Muscle of leg (tissue), 11 donors: ENCODE results near the gene PSPN. TPM values are rescaled to one million over a fixed set of nuclear protein-coding genes. Genes with fewer than 3 reads are reported as not detected.
"Not testable (repeated sequence)": the region's sequence is repeated elsewhere in the genome, so short reads cannot be mapped to it uniquely, and the experiment has no call there.

Experiments
- DNase-seq: peaks from one replicate; pipeline ENCODE4 v3.0.0; 2013
- H3K27ac ChIP-seq: one replicate; pipeline ENCODE4 v1.5.1; 2013; ENCODE audit warnings: mild to moderate bottlenecking, low read length, control low read depth
- H3K27me3 ChIP-seq: one replicate; pipeline ENCODE4 v1.6.1; 2013; ENCODE audit warnings: low read length; ENCODE audit not compliant: control insufficient read depth, insufficient read depth
- H3K36me3 ChIP-seq: one replicate; pipeline ENCODE4 v1.6.1; 2013; ENCODE audit warnings: low read length; ENCODE audit not compliant: control insufficient read depth, insufficient read depth
- H3K4me1 ChIP-seq: one replicate; pipeline ENCODE4 v1.6.1; 2013; ENCODE audit warnings: low read length; ENCODE audit not compliant: control insufficient read depth, insufficient read depth
- H3K4me3 ChIP-seq: one replicate; pipeline ENCODE4 v1.5.1; 2013; ENCODE audit warnings: low read length, control low read depth
- H3K9me3 ChIP-seq: replicated peaks from 2 replicates; pipeline ENCODE4 v1.6.1; 2013; ENCODE audit warnings: low read depth, low read length; ENCODE audit not compliant: control insufficient read depth
- WGBS: methylation state at CpG from one replicate; pipeline ENCODE4 v1.1.5; 2013; ENCODE audit warnings: missing lambda C conversion rate; ENCODE audit not compliant: insufficient coverage; 5-methylcytosine and 5-hydroxymethylcytosine counted together
- polyA plus RNA-seq, 8 donors: library from polyadenylated mRNA; unstranded; fragments of 120-200 nt; gene quantifications; one replicate each; pipeline versions ENCODE4 v1.2.1 to v1.2.3, GENCODE V29; 2013; ENCODE audit warnings: inconsistent platforms in 1 of 8, low replicate concordance in 1 of 8; ENCODE audit not compliant: insufficient read length in 8 of 8, insufficient read depth in 1 of 8
- total RNA-seq: library from RNA; stranded (reverse); fragments of 120-200 nt; gene quantifications from one replicate; pipeline ENCODE4 v1.2.4, GENCODE V29; 2013

PSPN gene
- total and polyA plus RNA-seq, 9 donors, result 0.88 to 1.5 (median 1.1) TPM

DNA sequence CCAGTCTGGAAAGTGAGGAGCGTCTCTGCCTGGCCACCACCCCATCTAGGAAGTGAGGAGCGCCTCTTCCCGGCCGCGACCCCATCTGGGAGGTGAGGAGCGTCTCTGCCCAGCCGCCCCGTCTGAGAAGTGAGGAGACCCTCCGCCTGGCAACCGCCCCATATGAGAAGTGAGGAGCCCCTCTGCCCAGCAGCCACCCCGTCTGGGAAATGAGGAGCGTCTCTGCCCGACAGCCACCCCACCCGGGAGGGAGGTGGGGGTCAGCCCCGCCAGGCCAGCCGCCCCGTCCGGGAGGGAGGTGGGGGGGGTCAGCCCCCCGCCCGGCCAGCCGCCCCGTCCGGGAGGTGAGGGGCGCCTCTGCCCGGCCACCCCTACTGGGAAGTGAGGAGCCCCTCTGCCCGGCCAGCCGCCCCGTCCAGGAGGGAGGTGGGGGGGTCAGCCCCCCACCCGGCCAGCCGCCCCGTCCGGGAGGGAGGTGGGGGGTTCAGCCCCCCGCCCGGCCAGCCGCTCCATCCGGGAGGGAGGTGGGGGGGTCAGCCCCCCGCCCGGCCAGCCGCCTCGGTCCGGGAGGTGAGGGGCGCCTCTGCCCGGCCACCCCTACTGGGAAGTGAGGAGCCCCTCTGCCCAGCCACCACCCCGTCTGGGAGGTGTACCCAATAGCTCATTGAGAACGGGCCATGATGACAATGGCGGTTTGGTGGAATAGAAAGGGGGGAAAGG, 20.3 kb downstream of the PSPN start:
- H3K27me3 ChIP-seq, DNase-seq, H3K4me3 ChIP-seq, H3K27ac ChIP-seq, H3K36me3 ChIP-seq, H3K4me1 ChIP-seq, H3K9me3 ChIP-seq: not testable (repeated sequence)
- WGBS, result 93% methylated on average over 8 of the region's 46 CpGs

DNA sequence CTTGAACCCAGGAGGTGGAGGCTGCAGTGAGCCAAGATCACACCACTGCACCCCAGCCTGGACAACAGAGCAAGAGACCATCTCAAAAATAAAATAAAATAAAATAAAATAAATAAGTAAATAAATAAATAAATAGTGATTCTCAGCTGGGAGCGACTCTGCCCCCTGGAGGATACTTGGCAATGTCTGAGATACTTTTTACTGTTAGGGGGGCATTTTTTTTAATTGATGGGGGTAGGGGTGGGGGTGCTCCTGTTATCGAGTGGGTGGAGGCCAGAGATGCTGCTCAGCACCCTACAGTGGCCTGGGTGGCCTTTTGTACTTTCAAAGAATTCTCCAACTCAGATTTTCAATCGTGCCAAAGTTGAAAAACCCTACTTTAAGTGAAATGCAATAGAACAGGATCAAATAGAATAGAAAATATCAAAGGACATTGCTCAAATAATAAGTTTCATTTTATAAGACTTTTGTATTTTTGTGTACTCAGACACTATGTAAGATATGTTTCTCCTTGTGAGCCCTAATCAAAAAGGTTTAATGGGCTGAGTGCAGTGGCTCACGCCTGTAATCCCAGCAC, 21.5 kb downstream of the PSPN start:
- 71% methylated on average over 2 of the region's 4 CpGs for WGBS
- no peaks in the 10 kb centered on the region for H3K36me3 ChIP-seq
- no peaks in the 10 kb centered on the region for H3K27me3 ChIP-seq
- no peaks in the 10 kb centered on the region for H3K9me3 ChIP-seq
- H3K4me1 ChIP-seq, result peaks cover 7% of the 10 kb centered on the region
- H3K4me3 ChIP-seq, result no peak overlapping the region
- no peak for DNase-seq
- no peak overlapping the region for H3K27ac ChIP-seq

DNA sequence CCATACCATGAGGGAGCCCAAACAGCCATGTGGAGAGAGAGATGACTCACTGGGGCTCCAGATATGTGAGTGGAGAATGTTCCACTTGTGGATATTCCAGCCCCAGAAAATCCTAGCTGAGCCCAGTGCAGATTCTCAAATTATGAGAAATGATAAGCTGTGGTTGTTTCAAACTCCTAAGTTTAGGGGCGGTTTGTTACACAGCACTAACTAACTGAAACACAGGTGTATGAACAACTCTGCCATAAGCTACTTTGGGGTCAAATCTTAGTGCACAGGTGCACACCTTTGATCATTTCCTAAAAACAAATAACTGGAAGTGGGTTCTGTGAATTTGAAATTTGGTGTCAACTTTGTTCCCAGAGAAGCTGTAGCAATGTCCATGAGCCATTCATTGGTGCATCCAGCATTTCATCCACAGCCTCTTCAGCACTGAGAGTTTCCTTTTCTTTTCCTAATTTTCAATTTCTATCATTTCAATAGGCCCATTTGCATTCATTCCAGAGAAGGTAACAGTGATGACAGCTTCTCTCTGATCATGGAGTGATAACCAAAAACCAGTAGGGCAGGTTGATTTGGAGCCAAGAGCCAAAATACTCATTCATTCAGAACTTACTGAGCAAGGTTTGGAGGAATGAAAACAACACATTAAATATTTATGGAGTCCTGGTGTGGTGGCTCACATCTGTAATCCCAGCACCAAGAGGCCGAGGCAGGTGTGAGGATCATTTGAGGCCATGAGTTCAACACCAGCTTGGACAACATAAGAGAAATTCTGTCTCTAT, 23.2 kb downstream of the PSPN start:
- Histone ChIP-seq H3K36me3 (no peaks in the 10 kb centered on the region), H3K27me3 (no peaks in the 10 kb centered on the region), H3K27ac (no peak overlapping the region), H3K4me1 (no peaks in the 10 kb centered on the region), H3K4me3 (no peak overlapping the region), H3K9me3 (no peaks in the 10 kb centered on the region)
- WGBS, result no CpG with 5 or more reads among the region's 2 CpGs
- DNase-seq, result no peak

DNA sequence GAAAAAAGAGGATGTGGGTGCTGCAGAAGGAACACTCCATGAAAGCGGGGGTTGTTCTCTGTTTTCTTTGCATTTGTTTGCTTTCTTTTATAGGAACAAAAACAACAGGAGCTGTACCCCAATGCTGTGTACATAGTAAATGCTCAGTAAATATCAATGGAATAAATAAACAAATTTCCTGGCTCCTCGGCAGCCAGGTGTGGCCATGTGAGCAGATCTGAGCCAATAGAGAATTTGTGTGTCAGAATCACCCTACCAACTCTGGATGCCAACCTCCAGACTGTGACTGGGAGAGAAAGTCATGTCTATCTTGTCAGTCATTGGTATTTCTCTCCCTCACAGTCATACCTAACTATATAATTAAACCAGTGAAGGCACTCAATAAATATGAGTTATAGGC, 25.0 kb downstream of the PSPN start:
- no peak overlapping the region for H3K27ac ChIP-seq
- WGBS, result no CpG with 5 or more reads among the region's 2 CpGs
- H3K4me1 ChIP-seq, result no peaks in the 10 kb centered on the region
- H3K36me3 ChIP-seq, result no peaks in the 10 kb centered on the region
- DNase-seq, result no peak
- no peaks in the 10 kb centered on the region for H3K9me3 ChIP-seq
- no peaks in the 10 kb centered on the region for H3K27me3 ChIP-seq
- no peak overlapping the region for H3K4me3 ChIP-seq

DNA sequence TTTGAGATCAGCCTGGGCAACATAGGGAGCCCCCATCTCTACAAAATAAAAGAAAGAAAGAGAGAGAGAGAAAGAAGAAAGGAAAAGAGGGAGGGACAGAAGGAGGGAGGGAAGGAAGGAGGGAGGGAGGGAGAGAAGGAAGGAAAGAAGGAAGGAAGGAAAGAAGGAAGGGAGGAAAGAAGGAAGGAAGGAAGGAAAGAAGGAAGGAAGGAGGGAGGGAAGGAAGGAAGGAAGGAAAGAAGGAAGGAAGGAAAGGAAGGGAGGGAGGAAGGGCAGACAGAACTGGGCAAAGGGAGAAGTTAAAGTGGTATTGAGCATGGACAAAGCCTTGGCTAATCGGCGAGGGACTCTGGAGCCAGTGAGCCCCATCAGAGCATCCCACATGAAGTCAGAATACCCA, 26.5 kb downstream of the PSPN start:
- not testable (repeated sequence) for H3K4me3 ChIP-seq, DNase-seq, H3K27me3 ChIP-seq, H3K36me3 ChIP-seq, H3K9me3 ChIP-seq, H3K4me1 ChIP-seq, H3K27ac ChIP-seq
- no CpG with 5 or more reads among the region's 2 CpGs for WGBS

DNA sequence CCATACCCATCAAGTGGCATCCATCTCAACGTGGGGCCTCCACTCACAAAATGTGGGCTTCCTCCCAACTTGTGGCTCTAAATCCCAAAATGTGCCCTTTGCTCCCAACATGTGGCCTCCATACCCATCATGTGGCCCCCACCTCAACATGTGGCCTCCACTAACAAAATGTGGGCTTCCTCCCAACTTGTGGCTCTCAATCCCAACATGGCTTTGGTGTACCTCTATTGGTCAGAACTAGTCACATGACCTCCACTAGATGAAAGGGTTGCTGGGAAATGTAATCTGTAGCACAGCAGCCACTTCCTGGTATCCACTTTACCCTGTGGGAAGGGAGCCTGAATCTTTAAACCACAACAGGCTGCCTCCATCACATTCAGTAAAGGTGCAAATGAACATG, 32.3 kb downstream of the PSPN start:
- 94% methylated on average over 1 of the region's 1 CpG for WGBS
- Histone ChIP-seq H3K27ac (no peak overlapping the region), H3K4me1 (no peaks in the 10 kb centered on the region), H3K36me3 (no peaks in the 10 kb centered on the region), H3K9me3 (no peaks in the 10 kb centered on the region), H3K4me3 (no peak overlapping the region), H3K27me3 (no peaks in the 10 kb centered on the region)
- no peak for DNase-seq

DNA sequence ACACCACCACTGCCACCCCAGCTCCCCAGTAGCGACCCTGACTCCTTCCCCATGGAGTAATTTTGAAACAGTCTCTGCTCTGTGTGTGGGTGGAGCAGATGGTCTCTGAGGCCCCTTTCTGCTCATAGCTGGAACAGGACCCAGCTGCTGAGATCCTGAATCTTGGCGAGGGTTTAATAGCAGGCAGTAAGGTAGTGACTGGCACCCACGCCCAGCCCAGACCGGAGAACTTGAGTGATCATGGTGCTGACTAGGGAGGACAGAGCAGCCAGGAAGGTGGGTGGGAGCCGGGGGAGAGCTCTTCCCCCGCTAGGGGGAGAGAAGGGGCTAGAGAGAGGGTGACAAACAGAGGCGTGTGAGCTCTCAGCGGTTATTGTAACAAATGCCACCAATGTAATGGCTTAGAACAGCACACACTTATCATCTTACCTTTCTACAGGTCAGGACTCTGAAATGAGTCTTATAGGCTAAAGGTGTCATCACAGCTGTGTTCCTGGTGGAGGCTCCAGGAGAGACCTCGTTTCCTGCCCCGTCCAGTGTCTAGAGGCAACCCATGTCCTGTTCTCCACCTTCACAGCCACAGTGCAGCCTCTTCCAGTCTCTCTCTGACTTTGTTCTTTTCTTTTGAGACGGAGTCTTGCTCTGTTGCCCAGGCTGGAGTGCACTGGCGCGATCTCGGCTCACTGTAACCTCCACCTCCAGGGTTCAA, 35.1 kb downstream of the PSPN start:
- Histone ChIP-seq H3K4me3 (no peak overlapping the region), H3K4me1 (no peaks in the 10 kb centered on the region), H3K36me3 (no peaks in the 10 kb centered on the region), H3K27ac (no peak overlapping the region), H3K9me3 (no peaks in the 10 kb centered on the region), H3K27me3 (no peaks in the 10 kb centered on the region)
- 57% methylated on average over 5 of the region's 14 CpGs for WGBS
- no peak for DNase-seq

DNA sequence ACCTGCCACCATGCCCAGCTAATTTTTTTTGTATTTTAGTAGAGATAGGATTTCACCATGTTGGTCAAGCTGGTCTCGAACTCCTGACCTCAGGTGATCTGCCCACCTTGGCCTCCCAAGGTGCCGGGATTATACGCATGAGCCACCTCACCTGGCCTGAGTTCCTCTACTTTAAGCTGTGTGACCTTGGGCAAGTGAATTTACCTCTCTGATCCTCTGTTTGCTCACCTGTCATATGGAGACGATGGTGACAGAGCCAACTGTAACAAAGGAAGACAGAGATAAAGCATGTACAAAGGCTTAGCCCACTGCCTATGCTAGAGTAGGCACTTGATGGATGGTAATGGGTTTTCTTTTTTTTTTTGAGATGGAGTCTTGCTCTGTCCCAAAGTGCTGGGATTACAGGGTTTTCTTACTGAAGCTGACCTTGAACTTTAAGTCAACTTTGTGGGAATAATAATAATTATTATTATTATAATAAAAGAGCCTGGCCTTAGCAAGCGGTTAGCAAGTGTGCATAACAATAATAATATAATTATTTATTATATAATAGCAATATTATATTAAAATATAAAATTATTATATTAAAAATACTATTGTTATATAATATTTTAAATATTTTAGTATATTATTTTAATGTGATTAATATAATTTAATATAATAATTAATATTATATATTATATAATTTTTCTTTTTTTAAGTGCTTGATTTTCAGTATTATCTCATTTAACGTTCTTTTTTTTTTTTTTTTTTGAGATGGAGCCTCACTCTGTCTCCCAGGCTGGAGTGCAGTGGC, 41.0 kb downstream of the PSPN start:
- Histone ChIP-seq H3K27me3 (no peaks in the 10 kb centered on the region), H3K9me3 (no peaks in the 10 kb centered on the region), H3K27ac (no peak overlapping the region), H3K4me3 (no peak overlapping the region), H3K4me1 (no peaks in the 10 kb centered on the region), H3K36me3 (no peaks in the 10 kb centered on the region)
- 100% methylated on average over 3 of the region's 6 CpGs for WGBS
- DNase-seq, result no peak

DNA sequence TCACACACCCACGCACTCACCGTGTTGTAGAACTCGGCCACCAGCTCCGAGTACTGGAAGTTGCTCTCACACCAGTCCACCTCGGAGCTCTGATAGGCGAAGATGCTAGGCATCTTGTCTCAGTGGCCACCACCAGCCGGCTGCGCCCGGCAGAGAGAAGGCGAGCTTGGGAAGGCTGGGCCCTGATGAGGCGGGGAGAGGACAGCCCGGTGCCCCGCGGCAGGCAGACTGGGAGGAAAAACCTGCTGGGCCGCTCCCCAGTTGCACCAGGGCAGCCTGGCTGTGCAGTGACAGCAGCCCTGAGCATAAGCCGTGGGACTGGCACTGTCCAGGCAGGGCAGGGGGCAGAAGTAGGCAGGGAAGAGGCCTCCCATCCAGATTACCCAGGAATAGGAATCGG, 42.3 kb downstream of the PSPN start, which contains the start of gene ACER1:
Gene ACER1, minus strand, starts transcription at position 174 of the 400 bp plus-strand sequence. Its CDS starts 61 bp downstream, at position 113.
- H3K4me3 ChIP-seq, result no peak within 1 kb of the TSS
- no peaks in the 10 kb centered on the region for H3K27me3 ChIP-seq
- no peaks in the 10 kb centered on the region for H3K9me3 ChIP-seq
- no peak for DNase-seq
- H3K4me1 ChIP-seq, result no peaks in the 10 kb centered on the region
- WGBS, result 75% methylated on average over 15 of the region's 17 CpGs
- H3K36me3 ChIP-seq, result no peaks in the 10 kb centered on the region
- no peak within 1 kb of the TSS for H3K27ac ChIP-seq
